Stimulated activated CD8-positive, alpha-beta memory T cell treated with anti-CD3 and anti-CD28 coated beads, Interleukin-12 subunit alpha, Interleukin-12 subunit beta, amount 100 ng/mL, for 24 hours (primary cell): Measurements from ENCODE around the gene NMNAT2.
"Not testable (repeated sequence)": the region's sequence is repeated elsewhere in the genome, so short reads cannot be mapped to it uniquely, and the experiment has no call there.

Experiments
- DNase-seq: peaks from one replicate; pipeline ENCODE4 v3.0.0-alpha.2; 2020; ENCODE audit errors: extremely low read depth

Gene NMNAT2

GRCh38 chr1:183288583-183288982 is 129.6 kb downstream of the NMNAT2 start:
- DNase-seq, result no peak

GRCh38 chr1:183287191-183287675 is 130.9 kb downstream of the NMNAT2 start:
- DNase-seq, result no peak

GRCh38 chr1:183285746-183286145 is 132.4 kb downstream of the NMNAT2 start:
- no peak for DNase-seq

GRCh38 chr1:183285256-183285655 is 132.9 kb downstream of the NMNAT2 start:
- no peak for DNase-seq

GRCh38 chr1:183284086-183284485 is 134.1 kb downstream of the NMNAT2 start:
- no peak for DNase-seq

GRCh38 chr1:183283286-183283685 is 134.9 kb downstream of the NMNAT2 start:
- no peak for DNase-seq

GRCh38 chr1:183282101-183282855 is 135.9 kb downstream of the NMNAT2 start:
- no peak for DNase-seq

GRCh38 chr1:183281553-183282091 is 136.6 kb downstream of the NMNAT2 start:
- peak; percentile 12 for DNase-seq

GRCh38 chr1:183281039-183281438 is 137.1 kb downstream of the NMNAT2 start:
- no peak for DNase-seq

- DNase-seq, result no peak
Observed at GRCh38 chr1:183279835-183280234, 138.3 kb downstream of the NMNAT2 start.

GRCh38 chr1:183278739-183279591 is 139.2 kb downstream of the NMNAT2 start:
- DNase-seq, result no peak

- no peak for DNase-seq
Observed at GRCh38 chr1:183277821-183278738, 140.1 kb downstream of the NMNAT2 start.

GRCh38 chr1:183276386-183277080 is 141.6 kb downstream of the NMNAT2 start:
- DNase-seq, result no peak

GRCh38 chr1:183275322-183275721 is 142.9 kb downstream of the NMNAT2 start:
- no peak for DNase-seq

- no peak for DNase-seq
Observed at GRCh38 chr1:183274836-183275235, 143.3 kb downstream of the NMNAT2 start.

GRCh38 chr1:183273984-183274383 is 144.2 kb downstream of the NMNAT2 start:
- DNase-seq, result not testable (repeated sequence)

- DNase-seq, result no peak
Observed at GRCh38 chr1:183273300-183273699, 144.9 kb downstream of the NMNAT2 start.

GRCh38 chr1:183272390-183272848 is 145.8 kb downstream of the NMNAT2 start:
- no peak for DNase-seq

GRCh38 chr1:183270541-183271141 is 147.5 kb downstream of the NMNAT2 start:
- DNase-seq, result no peak
